ENCODE measurements around the gene TDRD9. TPM values are rescaled to one million over a fixed set of nuclear protein-coding genes. Genes with fewer than 3 reads are reported as not detected.

Gene TDRD9
- total and polyA plus RNA-seq, 2 experiments from 2014 or later = not detected

DNA sequence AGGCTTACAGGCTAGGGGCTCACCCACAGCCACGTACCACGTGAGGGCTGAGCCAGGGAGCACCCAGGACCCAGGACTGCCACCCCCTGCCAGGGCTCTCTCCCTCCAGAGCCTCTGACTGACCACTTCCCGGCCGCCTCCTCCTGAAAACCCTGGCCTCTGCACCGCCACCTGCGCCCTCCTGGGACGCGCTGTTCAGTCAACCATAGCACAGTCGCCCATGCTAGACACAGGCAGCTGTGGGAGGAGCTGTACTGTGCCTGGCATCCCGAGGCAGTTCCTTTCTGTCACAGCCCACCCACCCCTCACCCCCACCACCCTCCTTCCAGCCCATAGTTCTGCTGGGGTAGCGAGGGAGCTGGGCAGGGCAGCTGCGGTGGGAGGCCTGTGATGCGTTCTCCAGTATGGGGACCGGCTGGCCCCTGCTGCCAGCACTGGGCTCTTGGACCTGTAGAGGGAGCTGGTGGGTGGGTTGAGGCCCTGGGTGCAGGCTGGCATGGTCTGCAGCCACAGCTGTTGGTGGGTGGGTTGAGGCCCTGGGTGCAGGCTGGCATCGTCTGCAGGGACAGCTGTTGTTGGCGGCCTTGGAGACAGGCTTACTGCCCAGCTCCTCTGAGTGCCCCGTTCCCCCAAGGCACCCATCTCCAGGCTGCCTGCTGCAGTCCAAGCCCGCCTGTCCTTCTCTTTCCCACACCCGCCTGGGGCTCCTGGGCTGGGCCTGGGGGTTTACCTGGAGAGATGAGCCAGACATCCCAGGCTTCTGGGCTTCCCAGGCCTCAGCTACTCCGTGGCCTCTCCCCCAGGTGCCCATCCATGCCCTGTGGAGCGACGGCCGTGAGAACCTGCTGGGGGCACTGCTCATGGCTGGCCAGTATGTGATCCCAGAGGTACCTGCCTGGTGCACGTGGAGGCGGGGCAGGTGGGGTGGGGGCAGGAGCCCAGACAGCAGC, 168.8 kb downstream of the TDRD9 start:
- TF ChIP-seq EZH2 (IDR thresholded peaks at IDR 0.05; ENCODE audit: insufficient read depth, poor library complexity, severe bottlenecking) (no peak), EZH2phosphoT487 (IDR thresholded peaks at IDR 0.05; ENCODE audit: insufficient read depth, low read depth) (no peak)

DNA sequence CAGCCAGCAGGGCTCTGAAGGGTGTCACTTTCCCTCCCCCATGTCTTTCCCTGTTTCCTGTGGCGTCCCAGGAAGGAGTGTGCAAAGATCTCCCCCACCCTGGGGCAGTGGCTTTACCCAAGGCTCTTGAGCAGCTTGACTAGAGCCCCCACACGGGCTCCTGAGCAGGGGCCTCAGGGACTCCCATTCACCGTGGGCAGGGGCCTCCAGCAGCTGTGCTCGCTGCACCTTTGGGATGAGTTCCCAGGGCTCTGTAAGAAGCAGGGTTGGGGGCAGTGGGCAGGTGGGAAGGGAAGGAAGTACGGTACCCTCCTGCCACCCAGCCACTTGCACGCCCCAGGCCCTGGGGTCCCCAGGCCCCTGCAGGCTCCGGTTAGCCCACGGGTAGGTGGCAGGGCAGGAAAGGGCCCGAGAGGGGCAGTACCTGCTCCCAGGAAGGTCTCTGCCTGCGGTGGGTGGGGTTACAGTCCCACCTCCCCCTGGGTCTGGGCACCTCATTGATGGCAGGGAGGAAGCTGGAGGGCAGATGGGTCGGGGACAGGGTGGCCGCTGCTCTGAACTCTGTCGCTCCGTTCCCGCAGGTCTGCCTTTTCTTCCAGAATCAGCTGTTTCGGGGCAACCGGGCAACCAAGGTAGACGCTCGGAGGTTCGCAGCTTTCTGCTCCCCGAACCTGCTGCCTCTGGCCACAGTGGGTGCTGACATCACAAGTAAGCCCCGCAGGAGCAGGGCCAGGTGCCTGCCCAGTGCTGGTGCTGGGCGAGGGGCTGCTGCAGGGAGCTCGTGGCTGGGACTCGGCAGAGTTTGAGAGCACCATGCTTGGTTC, 170.2 kb downstream of the TDRD9 start:
- Histone ChIP-seq H3K9me3 (ENCODE audit: low read depth) (no peaks in the 10 kb centered on the region), H3F3A (ENCODE audit: insufficient read depth) (no peaks in the 10 kb centered on the region), H3K9me2 (ENCODE audit: insufficient read depth) (no peaks in the 10 kb centered on the region), H3K27ac (no peak overlapping the region), H2AFZ (no peak overlapping the region), H3K4me3 (no peak overlapping the region), H3K79me2 (ENCODE audit: insufficient read depth) (no peaks in the 10 kb centered on the region), H3K4me2 (ENCODE audit: unreplicated experiment) (no peak overlapping the region), H3K27me3 (replicated peaks; ENCODE audit: insufficient read depth) (no peaks in the 10 kb centered on the region; the same call in 1 of the 2 replicates), H3K36me3 (ENCODE audit: low read depth) (no peaks in the 10 kb centered on the region), H4K20me1 (ENCODE audit: insufficient read depth) (no peaks in the 10 kb centered on the region), H3K9ac (no peak overlapping the region), H3K4me1 (ENCODE audit: insufficient read depth) (no peaks in the 10 kb centered on the region)
- in situ Hi-C loops (cut with MboI) = no loop called here
- 56 to 66% methylated on average over 21 to 24 of the region's 25 CpGs for WGBS, 2 experiments (ENCODE audit: low coverage in 1 of 2, low lambda C conversion rate in 2 of 2, missing lambda C conversion rate in 2 of 2)
- TF ChIP-seq EZH2phosphoT487 (IDR thresholded peaks at IDR 0.05; ENCODE audit: insufficient read depth, low read depth) (no peak), EZH2 (IDR thresholded peaks at IDR 0.05; ENCODE audit: insufficient read depth, poor library complexity, severe bottlenecking) (no peak)
- DNase-seq = no peak

More for the DNA sequence above, 168.8 kb downstream of the TDRD9 start:
- 50 to 57% methylated on average over 21 to 22 of the region's 25 CpGs for WGBS, 2 experiments (ENCODE audit: low coverage in 1 of 2, low lambda C conversion rate in 2 of 2, missing lambda C conversion rate in 2 of 2)
- Histone ChIP-seq H3K79me2 (ENCODE audit: insufficient read depth) (no peaks in the 10 kb centered on the region), H3K9me3 (ENCODE audit: low read depth) (no peaks in the 10 kb centered on the region), H3K4me2 (ENCODE audit: unreplicated experiment) (no peak overlapping the region), H3K9me2 (ENCODE audit: insufficient read depth) (no peaks in the 10 kb centered on the region), H3K4me3 (no peak overlapping the region), H3K27me3 (replicated peaks; ENCODE audit: insufficient read depth) (no peaks in the 10 kb centered on the region; the same call in 1 of the 2 replicates), H3K36me3 (ENCODE audit: low read depth) (no peaks in the 10 kb centered on the region), H3K9ac (no peak overlapping the region), H4K20me1 (ENCODE audit: insufficient read depth) (no peaks in the 10 kb centered on the region), H3K27ac (no peak overlapping the region), H3K4me1 (ENCODE audit: insufficient read depth) (no peaks in the 10 kb centered on the region), H3F3A (ENCODE audit: insufficient read depth) (no peaks in the 10 kb centered on the region), H2AFZ (no peak overlapping the region)
- peak; percentile 16 for DNase-seq
- in situ Hi-C loops (cut with MboI) = no loop called here

DNA sequence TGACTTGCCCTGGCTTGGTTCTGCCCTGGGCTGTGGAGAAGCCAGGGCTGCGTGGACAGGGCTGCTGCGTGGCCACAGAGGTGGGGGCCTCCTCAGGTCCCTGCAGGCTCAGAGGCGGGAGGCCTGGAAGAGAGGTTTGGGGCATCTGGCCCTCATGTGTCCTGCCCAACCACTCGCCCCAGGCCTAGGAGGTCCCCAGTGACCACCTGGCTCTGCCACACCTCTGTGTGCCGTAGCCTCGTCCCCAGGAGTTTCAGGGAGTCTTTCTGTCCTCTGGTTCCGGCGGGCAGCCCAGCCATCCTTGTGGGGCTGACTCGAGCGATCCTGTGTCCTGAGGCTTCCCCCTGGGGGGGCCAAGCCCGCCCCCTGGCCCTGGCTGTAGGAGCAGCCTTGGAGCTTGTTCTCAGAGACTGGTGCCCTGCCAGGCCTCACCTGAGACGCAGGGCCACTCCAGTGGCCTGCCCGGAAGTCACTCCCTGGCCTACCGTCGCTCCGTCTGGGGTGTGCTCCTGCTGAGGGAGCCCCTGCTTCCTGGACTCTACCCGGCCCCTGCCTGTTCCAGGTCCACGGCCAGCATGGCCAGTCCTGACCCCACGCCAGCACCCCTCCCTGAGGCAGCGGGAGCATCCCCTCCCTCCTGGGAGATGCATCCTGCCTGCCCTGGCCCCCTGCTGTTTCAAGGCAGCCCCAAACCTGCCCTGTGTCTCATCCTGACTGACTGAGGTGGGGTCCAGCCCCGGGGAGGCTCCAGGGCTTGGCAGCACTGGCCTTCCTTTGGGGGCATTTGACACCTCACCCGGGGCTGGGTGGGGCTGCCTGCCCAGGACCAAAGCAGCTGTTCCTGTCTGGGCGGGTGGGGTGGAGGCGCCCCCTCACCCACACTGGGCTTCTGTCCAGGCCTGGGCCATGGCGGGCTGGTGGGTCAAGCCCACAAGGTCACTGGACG, 171.1 kb downstream of the TDRD9 start:
- no peak overlapping the region for H3K27ac ChIP-seq
- H3K4me1 ChIP-seq (ENCODE audit: insufficient read depth) = no peaks in the 10 kb centered on the region
- H4K20me1 ChIP-seq (ENCODE audit: insufficient read depth) = no peaks in the 10 kb centered on the region
- WGBS, 2 experiments (ENCODE audit: low coverage in 1 of 2, low lambda C conversion rate in 2 of 2, missing lambda C conversion rate in 2 of 2) = 46 to 47% methylated on average over 26 of the region's 26 CpGs
- no peaks in the 10 kb centered on the region for H3K9me2 ChIP-seq (ENCODE audit: insufficient read depth)
- no peaks in the 10 kb centered on the region for H3F3A ChIP-seq (ENCODE audit: insufficient read depth)
- no peak for DNase-seq
- TF ChIP-seq EZH2phosphoT487 (IDR thresholded peaks at IDR 0.05; ENCODE audit: insufficient read depth, low read depth) (no peak), EZH2 (IDR thresholded peaks at IDR 0.05; ENCODE audit: insufficient read depth, poor library complexity, severe bottlenecking) (no peak)
- H3K4me2 ChIP-seq (ENCODE audit: unreplicated experiment) = no peak overlapping the region
- in situ Hi-C loops (cut with MboI) = no loop called here
- H3K4me3 ChIP-seq = no peak overlapping the region
- no peaks in the 10 kb centered on the region for H3K36me3 ChIP-seq (ENCODE audit: low read depth)
- H3K79me2 ChIP-seq (ENCODE audit: insufficient read depth) = no peaks in the 10 kb centered on the region
- no peaks in the 10 kb centered on the region for H3K9me3 ChIP-seq (ENCODE audit: low read depth)
- H3K27me3 ChIP-seq (replicated peaks; ENCODE audit: insufficient read depth) = no peaks in the 10 kb centered on the region; the same call in 1 of the 2 replicates
- H2AFZ ChIP-seq = no peak overlapping the region
- no peak overlapping the region for H3K9ac ChIP-seq
